Keratinocyte (primary cell): ENCODE data around the gene MYH10.

Experiments used
- CTCF ChIP-seq, 3 experiments: IDR thresholded peaks in 1 of 3; conservative IDR thresholded peaks in 1 of 3; optimal IDR thresholded peaks in 1 of 3; 2 replicates in 2 of 3; 3 replicates in 1 of 3; pipeline versions ENCODE3 to v1.5.1; 2011; ENCODE audit warnings: low read length in 3 of 3, mild to moderate bottlenecking in 3 of 3, moderate library complexity in 2 of 3, control low read depth in 1 of 3, inconsistent platforms in 1 of 3; ENCODE audit not compliant: insufficient read depth in 2 of 3; ENCODE audit errors: extremely low read depth in 1 of 3
- EZH2 ChIP-seq: IDR thresholded peaks from one replicate; pipeline ENCODE4 v1.6.1; 2012; ENCODE audit warnings: inconsistent platforms, mild to moderate bottlenecking, low read length, moderate library complexity

- no peak for TF ChIP-seq CTCF (optimal IDR thresholded peaks at IDR 0.05 in 1 of 3, IDR thresholded peaks at IDR 0.05 in 1 of 3, conservative IDR thresholded peaks at IDR 0.05 in 1 of 3; ENCODE audit: extremely low read depth in 1 of 3, insufficient read depth in 2 of 3, low read length in 3 of 3)
- no peak for TF ChIP-seq EZH2
Observed at GRCh38 chr17:8664456-8665126, 34.1 kb upstream of the MYH10 start.
